PFSK-1 (cell line): ENCODE data around the gene RIN3.

Experiments
- POLR2AphosphoS5 ChIP-seq: IDR thresholded peaks from 2 replicates; pipeline ENCODE4 v1.6.1; 2012; ENCODE audit warnings: low read depth, mild to moderate bottlenecking, control low read depth, low read length, moderate library complexity
- TF ChIP-seq, protein P1 (sequence below), 2 experiments: IDR thresholded peaks; 2 replicates each; pipeline versions ENCODE4 v1.6.1 to v1.8.0; 2011 to 2012; ENCODE audit warnings: low read depth in 2 of 2, low read length in 2 of 2, control low read depth in 1 of 2, inconsistent platforms in 1 of 2, mild to moderate bottlenecking in 1 of 2, moderate library complexity in 1 of 2; ENCODE audit not compliant: insufficient read depth in 1 of 2

DNA sequence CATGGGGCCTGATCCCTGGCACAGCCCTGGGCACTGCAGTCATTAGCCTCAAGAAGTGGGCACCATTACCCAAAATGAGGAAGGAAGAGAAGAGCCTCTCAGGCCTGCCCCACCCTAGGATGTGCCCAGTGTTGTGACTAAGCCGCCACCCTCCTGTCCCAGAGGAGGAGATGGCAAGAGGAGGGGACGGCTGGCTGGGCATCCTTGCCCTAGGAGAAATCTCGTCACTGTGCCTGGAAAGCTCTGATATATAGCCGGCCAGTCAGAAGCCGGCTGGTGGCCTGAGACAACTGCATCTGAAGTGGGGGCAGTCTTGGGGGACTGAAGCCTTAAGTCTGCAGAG lies 119.7 kb downstream of the RIN3 start:
- TF ChIP-seq, protein P1, sequence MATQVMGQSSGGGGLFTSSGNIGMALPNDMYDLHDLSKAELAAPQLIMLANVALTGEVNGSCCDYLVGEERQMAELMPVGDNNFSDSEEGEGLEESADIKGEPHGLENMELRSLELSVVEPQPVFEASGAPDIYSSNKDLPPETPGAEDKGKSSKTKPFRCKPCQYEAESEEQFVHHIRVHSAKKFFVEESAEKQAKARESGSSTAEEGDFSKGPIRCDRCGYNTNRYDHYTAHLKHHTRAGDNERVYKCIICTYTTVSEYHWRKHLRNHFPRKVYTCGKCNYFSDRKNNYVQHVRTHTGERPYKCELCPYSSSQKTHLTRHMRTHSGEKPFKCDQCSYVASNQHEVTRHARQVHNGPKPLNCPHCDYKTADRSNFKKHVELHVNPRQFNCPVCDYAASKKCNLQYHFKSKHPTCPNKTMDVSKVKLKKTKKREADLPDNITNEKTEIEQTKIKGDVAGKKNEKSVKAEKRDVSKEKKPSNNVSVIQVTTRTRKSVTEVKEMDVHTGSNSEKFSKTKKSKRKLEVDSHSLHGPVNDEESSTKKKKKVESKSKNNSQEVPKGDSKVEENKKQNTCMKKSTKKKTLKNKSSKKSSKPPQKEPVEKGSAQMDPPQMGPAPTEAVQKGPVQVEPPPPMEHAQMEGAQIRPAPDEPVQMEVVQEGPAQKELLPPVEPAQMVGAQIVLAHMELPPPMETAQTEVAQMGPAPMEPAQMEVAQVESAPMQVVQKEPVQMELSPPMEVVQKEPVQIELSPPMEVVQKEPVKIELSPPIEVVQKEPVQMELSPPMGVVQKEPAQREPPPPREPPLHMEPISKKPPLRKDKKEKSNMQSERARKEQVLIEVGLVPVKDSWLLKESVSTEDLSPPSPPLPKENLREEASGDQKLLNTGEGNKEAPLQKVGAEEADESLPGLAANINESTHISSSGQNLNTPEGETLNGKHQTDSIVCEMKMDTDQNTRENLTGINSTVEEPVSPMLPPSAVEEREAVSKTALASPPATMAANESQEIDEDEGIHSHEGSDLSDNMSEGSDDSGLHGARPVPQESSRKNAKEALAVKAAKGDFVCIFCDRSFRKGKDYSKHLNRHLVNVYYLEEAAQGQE (IDR thresholded peaks at IDR 0.05; ENCODE audit: insufficient read depth in 1 of 2, low read depth in 2 of 2, low read length in 2 of 2): no peak
- no peak for TF ChIP-seq POLR2AphosphoS5
